Daoy (cell line): ENCODE data around the gene OARD1. TPM values are rescaled to one million over a fixed set of nuclear protein-coding genes. Genes with fewer than 3 reads are reported as not detected.
A peak's percentile ranks its signal among the peaks of the same experiment; 100 is the strongest.

Source experiments
- DNase-seq: peaks from one replicate; pipeline ENCODE4 v3.0.0-alpha.2; 2015; ENCODE audit warnings: low read depth
- total RNA-seq: library from RNA; depleted of rRNA; stranded (reverse); fragments of >200 nt; shearing (Covaris generic); gene quantifications from 2 replicates; pipeline ENCODE4 v1.2.3, GENCODE V29; 2014

OARD1 gene
- total RNA-seq, 1 experiment from 2014 or later, result 29.0 TPM

GRCh38 chr6:41074692-41075436 lies 2.7 kb upstream of the OARD1 start:
- no peak for DNase-seq

- DNase-seq, result peak; percentile 35
Observed at GRCh38 chr6:41073968-41074691, 2.0 kb upstream of the OARD1 start.

- DNase-seq, result peak; percentile 94
Observed at GRCh38 chr6:41073203-41073967, 1.2 kb upstream of the OARD1 start.

- no peak for DNase-seq
Observed at GRCh38 chr6:41072836-41073202, 663 bp upstream of the OARD1 start, which contains the start of gene NFYA. Gene NFYA (plus strand): TSS chr6:41072974. CDS start chr6:41079090, 6,116 bp downstream.

DNA sequence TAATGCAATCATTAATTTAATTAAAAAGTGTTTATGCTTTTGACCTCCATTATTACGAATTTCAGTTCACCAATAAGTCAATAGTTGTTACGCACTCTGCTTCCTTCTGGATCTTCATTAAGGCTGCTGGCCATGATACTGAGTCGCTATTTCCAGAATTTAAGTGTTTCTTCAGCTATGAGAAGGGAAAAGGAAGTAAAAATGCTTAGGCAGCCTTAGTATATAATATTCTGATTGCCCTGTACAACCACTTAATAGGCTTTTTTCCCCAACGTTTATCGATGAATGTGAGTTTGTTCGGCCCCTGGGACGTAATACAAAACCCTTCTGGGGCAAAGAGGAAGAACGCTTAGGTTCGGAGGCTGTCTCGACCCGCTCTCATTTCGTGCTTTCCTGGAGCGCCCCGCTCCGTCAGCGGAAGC lies 644 bp downstream of the OARD1 start:
- DNase-seq, result peak; percentile 95

- DNase-seq, result peak; percentile 76
Observed at GRCh38 chr6:41066867-41067304, 5.3 kb downstream of the OARD1 start.

DNA sequence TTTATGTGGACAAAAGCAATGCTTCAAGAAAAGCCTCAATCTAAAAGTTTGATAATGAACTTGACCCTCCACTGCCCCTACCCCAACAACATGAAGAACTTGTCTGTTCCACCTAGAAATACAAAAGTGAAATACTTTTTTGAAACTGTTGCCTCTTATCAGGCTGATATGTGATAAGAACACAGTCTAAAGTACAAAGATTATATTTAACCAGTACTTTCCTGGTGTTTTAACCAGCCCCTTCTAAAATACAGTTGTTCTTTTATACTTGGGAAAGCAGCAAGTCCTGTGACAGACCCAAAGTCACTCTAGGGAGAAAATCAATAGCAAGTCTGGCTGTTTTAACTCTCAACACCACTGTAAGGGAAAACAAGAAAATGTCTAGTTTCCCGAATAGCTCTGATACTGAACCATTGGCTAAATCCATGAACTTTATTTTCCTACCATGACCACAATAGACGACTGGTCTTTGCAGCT lies 6.6 kb downstream of the OARD1 start:
- DNase-seq, result no peak

DNA sequence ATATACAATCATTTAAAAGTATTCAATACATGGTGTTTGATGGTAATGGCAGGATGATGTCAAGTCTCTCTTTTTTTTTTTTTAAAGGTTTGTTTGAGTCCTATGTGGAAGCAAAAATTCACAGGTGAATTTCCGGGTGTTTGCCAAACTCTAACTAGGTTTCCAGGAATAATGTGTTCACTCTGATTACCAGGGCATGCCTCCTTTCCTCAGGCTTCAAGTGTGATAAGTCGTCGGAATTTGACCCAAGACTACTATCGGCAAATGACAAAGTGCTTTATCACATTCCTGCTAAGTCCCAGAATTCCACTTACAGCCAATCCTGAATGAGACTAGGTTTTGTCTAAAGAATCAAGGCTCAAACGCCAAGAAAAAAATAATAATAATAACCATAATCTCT lies 7.3 kb downstream of the OARD1 start:
- no peak for DNase-seq

- DNase-seq, result no peak
Observed at GRCh38 chr6:41063884-41064285, 8.3 kb downstream of the OARD1 start.

DNA sequence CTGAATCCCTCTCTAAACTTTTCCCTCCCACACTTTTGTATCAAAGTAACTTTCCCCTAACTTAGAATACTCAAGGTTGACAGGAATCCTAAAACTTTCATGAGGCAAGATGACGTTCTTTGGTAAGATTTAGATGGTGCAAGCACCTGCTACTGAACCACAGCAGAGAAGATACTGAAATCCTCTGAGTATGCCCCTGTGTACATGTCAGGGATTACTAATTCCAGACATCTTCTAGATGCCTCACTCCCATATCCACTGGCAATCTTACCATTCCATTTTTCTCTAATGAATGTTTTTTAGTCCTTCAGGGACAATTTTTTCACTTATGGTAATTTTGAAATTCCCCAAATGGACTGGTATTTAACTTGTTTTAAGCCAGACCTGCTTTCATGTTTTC lies 10.1 kb downstream of the OARD1 start:
- no peak for DNase-seq

DNA sequence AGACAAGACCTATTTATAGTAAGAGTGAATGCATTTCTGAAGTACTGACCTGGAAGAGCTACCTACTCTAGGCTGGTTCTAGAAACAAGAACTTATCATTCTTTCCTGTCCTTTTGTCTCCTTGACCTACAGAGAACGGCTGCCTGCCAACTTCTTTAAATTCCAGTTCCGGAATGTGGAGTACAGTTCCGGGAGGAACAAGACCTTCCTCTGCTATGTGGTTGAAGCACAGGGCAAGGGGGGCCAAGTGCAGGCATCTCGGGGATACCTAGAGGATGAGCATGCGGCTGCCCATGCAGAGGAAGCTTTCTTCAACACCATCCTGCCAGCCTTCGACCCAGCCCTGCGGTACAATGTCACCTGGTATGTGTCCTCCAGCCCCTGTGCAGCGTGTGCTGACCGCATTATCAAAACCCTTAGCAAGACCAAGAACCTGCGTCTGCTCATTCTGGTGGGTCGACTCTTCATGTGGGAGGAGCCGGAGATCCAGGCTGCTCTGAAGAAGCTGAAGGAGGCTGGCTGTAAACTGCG lies 10.9 kb downstream of the OARD1 start:
- no peak for DNase-seq

- no peak for DNase-seq
Observed at GRCh38 chr6:41059556-41059955, 12.6 kb downstream of the OARD1 start.

DNA sequence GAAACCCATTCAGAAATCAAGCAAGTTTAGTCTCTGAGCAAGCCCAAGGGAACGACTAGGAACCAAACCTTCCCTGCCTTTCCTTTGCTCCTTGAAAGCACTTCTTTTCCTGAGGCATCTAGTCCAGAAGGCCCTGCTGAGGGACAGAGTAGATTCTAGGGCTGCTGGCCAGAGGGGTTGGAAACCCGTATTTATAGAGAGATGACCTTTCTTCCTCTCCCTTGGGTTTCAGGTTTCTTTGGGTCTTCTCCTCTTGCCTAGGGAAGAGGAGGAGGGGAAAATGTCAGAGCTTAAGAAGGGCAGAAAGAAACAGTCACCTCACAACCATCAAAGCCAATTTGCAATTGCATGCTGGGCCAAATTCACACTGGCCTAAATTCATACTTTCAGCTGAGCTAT lies 13.4 kb downstream of the OARD1 start:
- DNase-seq, result no peak

GRCh38 chr6:41056768-41057490 lies 15.2 kb downstream of the OARD1 start:
- no peak for DNase-seq

GRCh38 chr6:41055149-41055548 lies 17.0 kb downstream of the OARD1 start:
- no peak for DNase-seq

- no peak for DNase-seq
Observed at GRCh38 chr6:41054511-41054910, 17.6 kb downstream of the OARD1 start.

GRCh38 chr6:41053041-41053440 lies 19.1 kb downstream of the OARD1 start, which contains the start of gene APOBEC2:
Gene APOBEC2 (plus strand): TSS chr6:41053202. CDS start chr6:41053348, 146 bp downstream.
- no peak for DNase-seq

DNA sequence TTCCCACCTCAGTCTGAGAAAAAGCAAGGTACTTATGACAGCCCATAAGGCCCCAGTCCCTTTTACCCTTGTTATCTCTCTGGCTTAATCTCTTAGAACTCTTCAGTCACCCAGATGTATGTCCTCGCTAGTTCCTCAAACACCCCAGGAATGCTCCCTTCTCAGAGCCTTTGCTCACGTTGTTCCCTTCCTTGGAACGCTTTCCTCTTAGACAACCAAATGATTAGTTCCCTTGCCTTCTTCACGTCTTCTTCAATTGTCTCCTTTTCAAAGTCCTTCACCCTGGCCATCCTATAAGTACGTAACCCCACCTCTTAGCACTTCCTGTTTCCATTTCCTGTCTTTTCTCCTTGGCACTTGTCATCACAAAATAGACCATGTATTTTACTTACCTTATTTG lies 20.3 kb downstream of the OARD1 start:
- DNase-seq, result no peak

DNA sequence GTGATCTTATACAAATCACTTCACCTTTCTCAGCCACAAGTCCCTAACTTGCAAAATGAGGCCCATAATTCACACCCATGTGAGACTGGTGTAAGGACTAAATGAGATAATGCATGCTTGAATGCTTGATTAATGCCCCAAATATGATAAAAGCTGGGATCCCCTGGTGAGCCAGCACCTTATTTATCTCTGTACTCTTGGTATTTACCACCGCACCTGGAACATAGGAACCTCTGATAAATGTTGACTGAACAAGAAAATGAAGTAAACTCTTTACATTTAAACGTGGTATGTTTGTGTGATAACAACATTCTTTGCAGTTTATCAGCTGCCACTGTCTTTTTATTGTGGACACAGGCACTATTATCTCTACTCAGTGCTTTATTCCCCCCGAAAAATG lies 21.6 kb downstream of the OARD1 start:
- DNase-seq, result no peak

DNA sequence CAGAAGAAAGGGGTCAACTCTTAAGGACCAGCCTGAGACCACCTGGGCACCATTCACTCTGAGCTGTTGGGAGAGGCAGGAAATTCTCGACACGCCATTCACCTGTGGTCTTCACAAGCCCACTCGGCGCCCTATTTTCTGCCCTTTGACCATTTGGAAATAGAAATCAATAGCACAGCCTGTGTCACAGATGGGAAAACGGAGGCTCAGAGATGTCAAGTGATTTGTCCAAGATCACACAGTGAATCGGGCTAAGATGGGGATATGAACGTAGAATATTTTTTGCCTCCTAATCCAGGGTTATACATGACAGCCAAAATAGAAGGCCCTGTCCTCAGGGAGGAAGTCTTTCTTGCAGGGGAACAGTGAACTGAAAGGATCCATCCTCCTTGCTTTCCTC lies 22.2 kb downstream of the OARD1 start:
- no peak for DNase-seq

GRCh38 chr6:41049521-41049920 lies 22.6 kb downstream of the OARD1 start:
- DNase-seq, result no peak
